SK-MEL-5 (cell line): ENCODE measurements around the gene SRRM3. TPM values are rescaled to one million over a fixed set of nuclear protein-coding genes. Genes with fewer than 3 reads are reported as not detected.
A peak's percentile ranks its signal among the peaks of the same experiment; 100 is the strongest.
"Not testable (repeated sequence)": the region's sequence is repeated elsewhere in the genome, so short reads cannot be mapped to it uniquely, and the experiment has no call there.

Source experiments
- DNase-seq: peaks from one replicate; pipeline ENCODE4 v3.0.0-alpha.2; 2016; ENCODE audit warnings: low read depth, low spot score
- in situ Hi-C: cut with HindIII; loops from 2 replicates; pipeline ENCODE4 v1.10.0; 2016; ENCODE audit warnings: low sequenced_read_pairs, high pct_unique_total_duplicates, low pct_unique_long_range_greater_than_20kb
- total RNA-seq: library from RNA; depleted of rRNA; stranded (reverse); fragments of >200 nt; shearing (Covaris generic); gene quantifications from 2 replicates; pipeline ENCODE4 v1.2.3, GENCODE V29; 2014

Gene SRRM3
- total RNA-seq, 1 experiment from 2014 or later: 13.1 TPM

DNA sequence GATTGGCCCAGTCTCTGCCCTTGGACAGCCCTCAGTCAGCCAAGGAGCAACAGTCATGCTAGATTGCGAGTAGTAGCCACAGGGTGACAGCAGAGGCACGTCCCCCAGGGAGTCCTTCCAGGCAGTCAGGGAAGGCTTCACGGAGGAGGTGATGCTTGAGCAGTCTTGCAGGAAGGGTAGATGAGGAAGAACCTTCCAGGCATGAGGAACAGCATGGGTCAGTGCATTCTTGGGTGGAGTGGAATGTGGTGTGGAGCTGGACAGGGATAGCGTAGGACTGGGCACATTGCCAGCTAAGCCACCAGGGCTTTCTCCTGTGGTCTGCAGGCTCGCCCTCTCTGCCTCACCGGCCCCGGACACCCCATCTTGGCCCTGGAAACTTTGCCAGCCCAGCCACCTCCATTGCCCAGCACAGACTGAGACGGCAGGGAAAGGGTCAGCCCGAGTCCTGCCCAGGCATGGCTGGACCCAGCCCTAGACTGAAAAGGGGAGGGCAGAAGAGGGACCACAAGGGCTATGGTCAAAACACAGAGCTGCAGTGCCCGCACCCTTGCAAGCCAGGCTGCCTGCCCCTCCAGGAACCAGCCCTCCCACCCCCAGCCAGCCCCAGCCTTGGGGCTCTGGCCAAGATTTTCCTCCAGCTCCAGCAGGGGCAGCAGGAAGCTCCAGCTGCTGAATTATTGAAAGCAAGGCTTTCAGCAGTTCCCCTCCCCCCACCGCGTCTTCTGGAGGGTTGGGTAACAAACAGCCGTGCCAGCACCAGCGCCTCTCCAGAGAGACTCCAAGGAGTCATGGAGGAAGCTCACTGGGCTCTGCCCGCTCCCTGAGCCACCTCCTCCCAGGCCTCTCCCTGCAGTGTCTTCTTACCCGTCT, 18.7 kb downstream of the SRRM3 start:
- in situ Hi-C loops: no loop called here
- peak; percentile 84 for DNase-seq

DNA sequence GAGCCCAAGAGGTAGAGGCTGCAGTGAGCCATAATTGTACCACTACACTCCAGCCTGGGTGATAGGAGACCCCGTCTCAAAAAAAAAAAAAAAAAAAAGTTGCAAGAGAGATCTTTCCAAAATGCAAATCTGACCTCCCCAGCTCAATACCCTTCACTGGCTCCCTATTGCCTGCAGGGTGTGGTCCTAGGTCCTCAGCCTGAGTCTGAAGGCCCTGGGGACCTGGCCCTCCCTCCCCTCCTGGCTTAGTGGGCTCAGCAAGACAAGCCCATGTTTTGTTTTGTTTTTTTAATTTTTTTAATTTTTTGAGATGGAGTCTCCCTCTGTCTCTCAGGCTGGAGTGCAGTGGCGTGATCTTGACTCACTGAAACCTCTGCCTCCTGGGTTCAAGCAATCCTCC, 20.6 kb downstream of the SRRM3 start:
- DNase-seq: no peak
- in situ Hi-C loops: no loop called here

DNA sequence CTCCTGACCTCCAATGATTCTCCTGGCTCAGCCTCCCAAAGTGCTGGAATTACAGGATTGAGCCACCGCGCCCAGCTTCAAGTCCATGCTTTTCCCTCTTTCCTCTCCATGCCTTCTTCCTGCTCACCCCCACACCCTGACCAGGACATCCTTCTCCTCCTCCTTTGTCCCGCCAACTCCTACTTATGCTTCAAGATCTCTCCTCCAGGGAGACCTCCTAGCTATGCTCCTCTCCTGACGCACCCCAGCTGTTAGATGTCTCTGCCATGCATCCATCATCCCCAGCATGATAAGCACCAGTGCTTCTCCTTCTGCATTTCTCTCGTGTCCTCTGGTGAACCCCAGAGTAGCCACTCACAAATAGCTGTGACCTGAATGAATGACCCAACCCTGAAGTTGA, 21.1 kb downstream of the SRRM3 start:
- in situ Hi-C loops: no loop called here

DNA sequence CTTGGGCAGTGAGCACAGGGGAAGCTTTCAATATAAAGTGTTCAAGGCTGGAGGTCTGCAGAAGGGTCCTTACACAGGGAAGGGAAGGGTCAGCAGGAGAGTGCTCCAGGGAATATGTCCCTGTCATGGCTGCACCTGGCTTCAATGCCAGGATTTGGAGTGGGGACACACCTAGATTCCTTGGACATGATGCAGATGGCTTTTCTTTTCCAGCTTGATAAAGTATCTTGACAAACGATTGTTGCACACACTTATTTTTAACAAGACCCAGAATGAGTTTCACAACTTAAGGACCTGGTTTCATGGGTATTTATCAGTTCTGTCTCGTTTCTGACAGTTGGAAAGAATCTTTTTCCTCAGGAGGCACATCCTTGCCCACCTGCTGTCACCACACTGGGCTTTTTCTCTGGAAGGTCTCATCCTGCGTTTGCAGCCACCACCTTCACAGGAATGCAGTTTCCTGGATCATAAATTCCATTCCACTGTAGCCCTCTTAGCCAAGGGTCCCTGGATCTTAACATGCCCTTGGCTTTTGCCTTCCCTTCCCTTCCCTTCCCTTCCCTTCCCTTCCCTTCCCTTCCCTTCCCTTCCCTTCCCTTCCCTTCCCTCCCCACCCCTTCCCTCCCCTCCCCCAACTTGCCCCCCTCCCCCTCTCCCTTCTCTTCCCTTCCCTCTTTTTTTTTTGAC, 21.7 kb downstream of the SRRM3 start:
- in situ Hi-C loops: no loop called here
- DNase-seq: no peak

More for the DNA sequence above, 21.1 kb downstream of the SRRM3 start:
- no peak for DNase-seq

DNA sequence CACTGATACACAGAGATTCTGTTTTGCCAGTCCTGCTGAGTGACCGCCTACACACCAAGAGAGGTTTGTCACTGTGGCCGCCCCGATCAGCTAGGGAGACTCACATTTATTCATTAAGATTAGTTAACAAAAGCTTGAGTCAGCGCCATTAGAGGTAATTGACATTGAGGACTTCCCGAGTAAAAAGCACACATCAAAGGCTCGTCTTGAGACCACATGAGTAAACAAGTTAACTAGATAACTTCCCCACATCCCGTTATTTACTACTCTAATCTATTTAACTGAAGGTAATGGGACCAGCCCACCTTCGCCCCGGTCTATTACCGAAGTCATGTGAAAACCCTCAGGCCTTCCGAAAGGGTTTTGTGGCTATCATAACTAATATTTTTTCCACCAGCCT, 23.0 kb downstream of the SRRM3 start:
- DNase-seq: no peak
- in situ Hi-C loops: no loop called here

DNA sequence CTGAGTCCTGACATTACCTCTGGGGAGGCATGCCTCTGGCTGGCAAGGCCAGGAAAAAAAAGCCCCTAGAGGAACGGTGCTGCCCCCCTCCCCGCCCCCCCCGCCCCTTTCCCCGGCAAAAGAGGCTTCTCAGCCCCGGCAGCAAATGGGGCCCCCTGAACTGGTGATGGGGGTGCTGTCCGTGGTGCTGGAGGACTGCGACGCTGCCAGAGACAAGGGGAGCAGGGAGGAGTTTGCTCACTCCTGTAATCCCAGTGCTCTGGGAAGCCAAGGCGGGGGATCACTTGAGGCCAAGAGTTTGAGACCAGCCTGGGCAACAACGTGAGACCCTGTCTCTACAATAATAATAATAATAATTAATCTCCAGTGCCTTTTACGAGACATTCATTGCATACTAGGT, 23.7 kb downstream of the SRRM3 start:
- in situ Hi-C loops: no loop called here
- DNase-seq: no peak

DNA sequence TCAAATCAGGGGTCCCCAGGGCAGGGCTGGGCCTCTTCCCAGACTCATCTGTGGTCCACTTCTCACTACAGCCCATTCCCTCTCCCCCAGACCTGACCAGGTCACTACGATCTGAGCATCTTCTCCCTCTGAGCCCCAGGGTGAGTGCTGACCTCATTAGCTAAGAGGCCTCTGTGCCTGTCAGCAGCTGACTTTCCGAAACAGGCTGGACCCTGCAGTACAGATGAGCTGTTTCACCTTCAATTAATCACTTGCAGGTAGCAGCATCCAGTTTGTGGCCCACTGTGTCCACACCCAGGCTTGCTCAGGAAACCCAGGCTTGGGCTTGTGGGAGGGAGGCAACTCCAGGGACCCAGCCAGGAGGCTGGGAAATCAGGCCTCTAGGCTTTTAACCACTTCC, 24.3 kb downstream of the SRRM3 start:
- DNase-seq: no peak
- in situ Hi-C loops: no loop called here

DNA sequence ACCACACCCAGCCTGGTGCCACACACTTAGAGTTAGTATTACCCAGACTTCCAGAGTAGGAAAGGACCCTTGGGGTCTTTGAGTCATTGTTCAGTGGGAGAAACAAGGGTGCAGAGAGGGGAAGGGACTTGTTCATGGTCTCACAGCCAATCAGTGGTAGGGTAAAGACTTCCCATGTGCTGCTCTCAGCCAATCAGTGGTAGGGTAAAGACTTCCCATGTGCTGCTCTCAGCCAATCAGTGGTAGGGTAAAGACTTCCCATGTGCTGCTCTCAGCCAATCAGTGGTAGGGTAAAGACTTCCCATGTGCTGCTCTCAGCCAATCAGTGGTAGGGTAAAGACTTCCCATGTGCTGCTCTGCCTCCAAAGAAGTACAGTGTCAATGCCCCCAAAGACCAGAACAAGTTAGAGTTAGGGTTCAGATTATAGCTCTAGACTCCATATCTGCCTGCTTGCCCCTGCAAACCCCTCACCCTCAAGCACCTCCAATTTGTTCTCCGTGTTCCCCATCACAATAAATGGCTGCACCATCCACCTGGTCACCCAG, 25.3 kb downstream of the SRRM3 start:
- DNase-seq, in situ Hi-C loops: not testable (repeated sequence)

DNA sequence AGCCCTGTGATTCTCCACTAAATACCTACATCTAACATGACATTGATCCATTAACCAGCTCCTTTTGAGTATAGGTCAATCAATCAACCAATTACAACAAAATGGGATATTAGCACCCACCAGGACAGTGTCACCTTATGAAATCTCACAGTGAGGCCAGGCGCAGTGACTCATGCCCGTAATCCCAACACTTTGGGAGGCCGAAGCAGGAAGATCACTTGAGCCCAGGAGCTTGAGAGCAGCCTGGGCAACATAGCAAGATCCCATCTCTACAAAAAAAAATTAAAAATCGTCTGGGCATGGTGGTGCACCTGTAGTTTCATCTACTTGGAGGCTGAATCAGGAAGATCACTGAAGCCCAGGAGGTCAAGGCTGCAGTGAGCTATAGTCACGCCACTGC, 28.5 kb downstream of the SRRM3 start:
- in situ Hi-C loops: no loop called here
- DNase-seq: no peak

DNA sequence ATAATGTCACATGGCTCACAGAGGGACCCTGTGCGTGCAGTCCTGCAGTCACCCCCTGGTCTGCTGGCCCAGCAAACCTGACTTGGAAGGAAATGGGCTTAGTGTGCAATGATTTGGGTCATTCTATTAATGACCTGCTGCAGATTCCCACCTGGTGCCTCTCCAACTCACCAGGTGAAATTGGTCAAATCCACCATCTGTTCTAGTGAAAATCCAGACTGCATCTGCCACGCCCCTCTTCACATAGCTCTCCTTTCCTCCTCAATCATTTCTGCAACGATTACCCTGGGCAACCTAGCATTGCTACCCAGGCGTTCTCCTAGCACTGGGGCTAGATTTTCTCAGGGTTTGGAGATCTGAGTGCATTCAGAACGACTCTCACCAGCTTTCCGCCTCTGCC, 29.4 kb downstream of the SRRM3 start:
- in situ Hi-C loops: no loop called here
- no peak for DNase-seq

DNA sequence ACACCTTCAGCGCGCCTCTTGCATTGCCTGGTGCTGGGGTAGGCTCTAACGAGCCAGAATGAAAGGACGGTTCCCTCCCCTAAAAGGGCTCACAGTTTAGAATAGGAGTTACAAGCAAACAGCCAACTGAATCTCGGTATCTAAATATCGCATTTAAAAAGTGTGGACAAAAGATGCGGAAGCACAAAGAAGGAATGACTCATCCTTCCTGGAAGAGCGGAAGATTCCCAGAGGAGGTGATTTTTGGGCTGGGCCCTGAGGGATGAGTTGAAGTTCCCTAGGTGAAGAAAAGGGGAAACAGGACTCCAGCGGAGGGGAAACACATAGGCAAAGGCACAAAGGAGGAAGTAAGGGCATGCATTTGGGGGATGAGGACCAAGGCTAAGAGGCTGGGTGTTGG, 29.9 kb downstream of the SRRM3 start:
- no peak for DNase-seq
- in situ Hi-C loops: no loop called here

DNA sequence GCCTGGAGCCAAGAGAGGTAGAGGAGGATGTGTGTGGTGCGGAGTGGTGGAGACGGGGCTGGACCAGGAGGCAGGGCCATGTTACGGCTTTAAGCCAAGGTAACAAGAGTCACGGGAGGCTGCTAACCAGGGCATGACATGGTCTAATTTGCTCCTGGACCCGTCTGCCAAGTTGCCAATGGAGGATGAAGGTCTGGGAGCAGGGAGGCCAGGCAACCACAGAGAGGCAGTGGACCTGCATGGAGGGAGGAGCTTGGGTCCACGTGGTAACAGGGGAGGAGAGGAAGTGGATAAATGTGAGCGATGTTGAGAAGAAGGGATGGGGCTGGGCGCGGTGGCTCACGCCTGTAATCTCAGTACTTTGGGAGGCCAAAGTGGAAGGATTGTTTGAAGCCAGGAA, 31.0 kb downstream of the SRRM3 start:
- peak; percentile 27 for DNase-seq
- in situ Hi-C loops: no loop called here

DNA sequence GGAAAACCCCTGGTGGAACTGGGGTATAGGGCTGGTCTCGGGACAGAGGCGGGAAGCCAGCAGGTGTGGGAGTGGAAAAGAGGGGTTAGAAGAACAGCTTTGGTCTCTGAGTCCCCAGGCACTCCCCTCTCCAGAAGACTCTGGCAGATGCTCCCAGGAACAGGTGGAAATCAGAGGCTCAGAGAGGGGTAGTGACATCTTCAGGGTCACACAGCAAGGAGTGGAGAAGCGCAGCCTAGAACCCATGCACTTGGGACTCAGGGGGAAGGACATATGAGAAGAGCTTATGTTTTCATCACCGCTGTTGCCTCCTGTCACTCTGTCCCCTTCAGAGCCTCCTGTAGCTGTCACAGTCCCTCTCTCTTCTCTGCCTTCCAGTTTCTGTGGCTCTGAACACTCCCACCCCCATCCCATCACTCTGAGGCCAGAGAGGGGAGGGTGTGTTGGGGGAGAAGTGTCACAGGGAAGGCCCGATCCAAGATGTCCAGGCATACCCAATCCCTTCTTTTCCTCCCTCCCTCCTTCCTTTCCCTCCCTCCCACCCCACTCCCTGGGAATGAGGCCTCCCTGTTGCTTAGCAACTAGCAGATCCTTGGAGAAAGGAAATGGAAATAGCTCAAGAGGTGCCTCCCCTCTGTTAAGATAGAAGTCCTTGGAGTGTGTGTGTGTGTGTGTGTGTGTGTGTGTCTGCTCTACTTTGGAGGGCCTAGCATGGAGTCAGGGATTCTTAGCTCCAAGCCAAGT, 32.0 kb downstream of the SRRM3 start:
- no peak for DNase-seq

DNA sequence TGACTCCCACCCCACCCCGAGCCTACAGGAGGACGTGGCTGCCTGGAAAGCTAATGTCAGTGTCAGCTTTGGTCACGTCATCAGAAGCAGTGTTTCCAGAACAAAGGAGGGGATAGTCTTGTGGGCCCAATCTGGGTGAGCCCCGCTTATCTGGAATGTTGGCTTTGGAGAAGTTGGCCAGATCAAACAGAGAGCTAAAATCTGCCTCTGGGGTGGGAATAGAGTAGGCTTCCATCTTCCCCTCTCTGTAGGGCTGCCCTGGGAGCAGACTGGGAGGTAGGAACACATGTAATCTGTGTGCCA, 32.5 kb downstream of the SRRM3 start:
- no peak for DNase-seq
- in situ Hi-C loops: no loop called here

More for the DNA sequence above, 32.0 kb downstream of the SRRM3 start:
- in situ Hi-C loops: no loop called here

DNA sequence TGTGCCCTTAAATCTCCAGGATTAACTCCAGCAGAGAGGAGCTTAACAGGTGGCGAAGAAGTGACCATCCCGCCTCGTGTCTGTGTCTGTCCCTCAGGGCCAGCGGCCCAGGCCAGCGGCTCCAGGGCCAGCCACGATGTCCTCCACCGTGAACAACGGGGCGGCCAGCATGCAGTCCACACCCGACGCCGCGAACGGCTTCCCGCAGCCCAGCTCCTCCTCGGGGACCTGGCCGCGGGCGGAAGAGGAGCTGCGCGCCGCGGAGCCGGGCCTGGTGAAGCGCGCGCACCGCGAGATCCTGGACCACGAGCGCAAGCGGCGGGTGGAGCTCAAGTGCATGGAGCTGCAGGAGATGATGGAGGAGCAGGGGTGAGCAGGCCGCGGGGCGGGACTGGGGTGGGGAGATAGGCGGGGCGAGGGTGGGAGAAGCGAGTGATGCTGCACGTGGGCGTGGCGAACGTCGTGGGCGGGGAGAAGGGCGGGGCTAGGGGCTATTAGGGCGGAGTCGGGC, 33.3 kb downstream of the SRRM3 start:
- in situ Hi-C loops: no loop called here
- DNase-seq: peak; percentile 76

DNA sequence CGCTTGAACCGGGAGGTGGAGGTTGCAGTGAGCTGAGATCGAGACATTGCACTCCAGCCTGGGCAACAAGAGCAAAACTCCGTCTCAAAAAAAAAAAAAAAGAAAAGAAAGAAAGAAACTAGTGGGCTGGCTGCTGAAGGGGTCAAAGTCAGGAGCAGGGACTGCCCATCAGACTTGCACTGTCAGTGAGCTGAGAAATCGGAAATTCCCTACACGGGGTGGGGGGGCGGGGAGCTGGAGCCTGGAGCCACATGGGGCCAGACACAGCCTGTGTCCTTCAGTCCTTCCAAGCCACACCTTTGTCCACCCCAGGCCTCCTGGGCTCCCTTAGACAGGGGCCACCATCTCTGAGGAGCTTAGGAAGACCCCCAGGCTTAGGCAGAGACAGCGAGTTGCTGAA, 34.5 kb downstream of the SRRM3 start:
- in situ Hi-C loops: no loop called here
- no peak for DNase-seq

DNA sequence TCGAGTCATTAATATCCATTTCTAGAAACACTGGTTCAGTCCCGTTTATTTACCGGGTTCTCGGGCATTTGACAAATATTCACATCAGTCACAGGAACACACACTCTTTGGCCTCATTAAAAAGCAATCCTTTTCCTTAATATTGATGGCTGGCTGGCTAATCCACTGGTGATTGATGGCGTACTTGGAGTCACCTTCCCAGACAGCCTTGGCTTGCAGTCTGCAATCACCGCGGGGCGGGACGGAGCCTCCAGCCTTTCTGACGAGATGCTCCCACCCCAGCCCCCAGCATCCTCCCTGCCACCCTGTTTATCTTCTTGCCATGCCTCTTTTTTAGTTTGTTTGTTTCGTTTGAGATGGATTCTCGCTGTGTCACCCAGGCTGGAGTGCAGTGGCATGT, 36.6 kb downstream of the SRRM3 start:
- DNase-seq: no peak
- in situ Hi-C loops: no loop called here

DNA sequence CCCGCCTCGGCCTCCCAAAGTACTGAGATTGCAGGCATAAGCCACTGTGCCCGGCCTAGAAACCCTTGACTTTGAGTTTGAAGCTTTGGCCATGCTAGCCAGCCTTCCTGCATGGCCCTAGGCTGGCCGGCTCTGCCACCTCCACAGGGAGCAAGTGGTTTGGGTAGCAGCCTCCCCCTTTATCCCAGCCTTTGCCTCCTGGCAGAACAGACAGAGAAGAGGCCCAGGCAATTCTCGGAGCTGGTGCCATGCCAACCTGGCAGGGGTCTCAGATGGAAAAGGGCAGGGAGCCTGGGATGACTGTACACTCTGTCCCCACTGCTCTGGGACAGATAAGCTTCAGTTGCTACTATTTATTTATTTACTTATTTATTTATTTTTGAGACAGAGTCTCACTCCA, 39.4 kb downstream of the SRRM3 start:
- no peak for DNase-seq
- in situ Hi-C loops: no loop called here
